ENCODE results near the gene RAB11FIP4. TPM values are rescaled to one million over a fixed set of nuclear protein-coding genes. Genes with fewer than 3 reads are reported as not detected.

RAB11FIP4 gene
- total and polyA plus RNA-seq, 10 of the 15 experiments (the other 5 are each of a cell fraction or from before 2014, with no cell fraction given): 1.4 to 27.0 (median 17.6) TPM

GRCh38 chr17:31527606-31528005, 136.1 kb downstream of the RAB11FIP4 start:
- Histone ChIP-seq H3K4me1 (ENCODE audit: control insufficient read depth, insufficient read depth, low read length) (no peaks in the 10 kb centered on the region; the same call in 1 of the 2 replicates), H3K27me3 (replicated peaks in 1 of 2; ENCODE audit: control insufficient read depth in 2 of 2, insufficient read depth in 2 of 2, low read length in 1 of 2) (no peaks in the 10 kb centered on the region), H3K4me3 (no peak overlapping the region), H3K27ac (ENCODE audit: control insufficient read depth, insufficient read depth) (no peak overlapping the region), H3K36me3 (ENCODE audit: control insufficient read depth in 2 of 2, insufficient read depth in 2 of 2, low read length in 1 of 2) (peaks cover 4 to 28% of the 10 kb centered on the region in 2 experiments; a peak in 3 of 4 replicates), H3K79me2 (ENCODE audit: control insufficient read depth, insufficient read depth, low read length) (no peaks in the 10 kb centered on the region), H3K9ac (ENCODE audit: control insufficient read depth, insufficient read depth, low read length) (no peak overlapping the region), H3K9me3 (replicated peaks; ENCODE audit: control insufficient read depth, insufficient read depth, low read length) (no peaks in the 10 kb centered on the region; the same call in 2 of the 3 replicates), H3K4me2 (ENCODE audit: control insufficient read depth, insufficient read depth) (no peak overlapping the region), H4K20me1 (ENCODE audit: control insufficient read depth, insufficient read depth) (no peaks in the 10 kb centered on the region), H2AFZ (ENCODE audit: control insufficient read depth, low read depth, low read length) (no peak overlapping the region)
- TF ChIP-seq POLR2A (IDR thresholded peaks at IDR 0.05; ENCODE audit: low read depth, low read length) (no peak), TCF3 (IDR thresholded peaks at IDR 0.05; ENCODE audit: borderline replicate concordance, insufficient read depth, low read depth, low read length) (no peak), POLR2AphosphoS5 (IDR thresholded peaks at IDR 0.05; ENCODE audit: low read length) (no peak)
- DNase-seq (ENCODE audit: low read depth, low spot score) (no peak), ATAC-seq (no peak), FAIRE-seq (no peak)
- RAD21 ChIA-PET (ENCODE audit: unreplicated experiment): interaction anchor here (0.7 to 1.3 kb wide), 3 partner anchors 8 to 315 kb away, joined by 3 to 4 read pairs (median 3); no protein-coding TSS in a partner anchor
- no TSS peak for BruUV-seq (replicated peaks)
- SMC1A ChIA-PET (ENCODE audit: uncharacterized antibody, unreplicated experiment): interaction anchor here (0.8 to 10.1 kb wide), 5 partner anchors 8 to 90 kb away, joined by 3 to 81 read pairs (median 6); no protein-coding TSS in a partner anchor
- CTCF ChIA-PET: interaction anchor here (0.7 to 3.4 kb wide), 12 partner anchors 10 to 315 kb away, joined by 3 to 15 read pairs (median 4); no protein-coding TSS in a partner anchor
- intact Hi-C loops (cut with micrococcal nuclease; ENCODE audit: unreplicated experiment) (no loop called here), in situ Hi-C loops (cut with MboI) (loop anchor here (5.0 kb wide), 2 partner anchors 85 to 140 kb away; no protein-coding TSS in a partner anchor)
- 98% methylated on average over 5 of the region's 5 CpGs for WGBS (ENCODE audit: insufficient coverage, insufficient replicate concordance, low lambda C conversion rate, missing lambda C conversion rate)
- POLR2A ChIA-PET: no interaction called here

- SMC1A ChIA-PET (ENCODE audit: uncharacterized antibody, unreplicated experiment): interaction anchor here (0.7 to 10.1 kb wide), 6 partner anchors 7 to 313 kb away, joined by 3 to 81 read pairs (median 4); no protein-coding TSS in a partner anchor
- peaks cover 2 to 22% of the 10 kb centered on the region in 2 experiments; a peak in 3 of 4 replicates for H3K36me3 ChIP-seq (ENCODE audit: control insufficient read depth in 2 of 2, insufficient read depth in 2 of 2, low read length in 1 of 2)
- intact Hi-C loops (cut with micrococcal nuclease; ENCODE audit: unreplicated experiment): no loop called here
- TF ChIP-seq IRF3 (IDR thresholded peaks at IDR 0.05) (no peak), CHD4 (IDR thresholded peaks at IDR 0.05) (no peak), FOXM1 (IDR thresholded peaks at IDR 0.05; ENCODE audit: low read depth, low read length) (no peak)
- TF ChIP-seq, protein P1, sequence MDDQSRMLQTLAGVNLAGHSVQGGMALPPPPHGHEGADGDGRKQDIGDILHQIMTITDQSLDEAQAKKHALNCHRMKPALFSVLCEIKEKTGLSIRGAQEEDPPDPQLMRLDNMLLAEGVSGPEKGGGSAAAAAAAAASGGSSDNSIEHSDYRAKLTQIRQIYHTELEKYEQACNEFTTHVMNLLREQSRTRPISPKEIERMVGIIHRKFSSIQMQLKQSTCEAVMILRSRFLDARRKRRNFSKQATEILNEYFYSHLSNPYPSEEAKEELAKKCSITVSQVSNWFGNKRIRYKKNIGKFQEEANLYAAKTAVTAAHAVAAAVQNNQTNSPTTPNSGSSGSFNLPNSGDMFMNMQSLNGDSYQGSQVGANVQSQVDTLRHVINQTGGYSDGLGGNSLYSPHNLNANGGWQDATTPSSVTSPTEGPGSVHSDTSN (IDR thresholded peaks at IDR 0.05; ENCODE audit: insufficient replicate concordance, low read depth, low read length): no peak
- TF ChIP-seq, protein P2, sequence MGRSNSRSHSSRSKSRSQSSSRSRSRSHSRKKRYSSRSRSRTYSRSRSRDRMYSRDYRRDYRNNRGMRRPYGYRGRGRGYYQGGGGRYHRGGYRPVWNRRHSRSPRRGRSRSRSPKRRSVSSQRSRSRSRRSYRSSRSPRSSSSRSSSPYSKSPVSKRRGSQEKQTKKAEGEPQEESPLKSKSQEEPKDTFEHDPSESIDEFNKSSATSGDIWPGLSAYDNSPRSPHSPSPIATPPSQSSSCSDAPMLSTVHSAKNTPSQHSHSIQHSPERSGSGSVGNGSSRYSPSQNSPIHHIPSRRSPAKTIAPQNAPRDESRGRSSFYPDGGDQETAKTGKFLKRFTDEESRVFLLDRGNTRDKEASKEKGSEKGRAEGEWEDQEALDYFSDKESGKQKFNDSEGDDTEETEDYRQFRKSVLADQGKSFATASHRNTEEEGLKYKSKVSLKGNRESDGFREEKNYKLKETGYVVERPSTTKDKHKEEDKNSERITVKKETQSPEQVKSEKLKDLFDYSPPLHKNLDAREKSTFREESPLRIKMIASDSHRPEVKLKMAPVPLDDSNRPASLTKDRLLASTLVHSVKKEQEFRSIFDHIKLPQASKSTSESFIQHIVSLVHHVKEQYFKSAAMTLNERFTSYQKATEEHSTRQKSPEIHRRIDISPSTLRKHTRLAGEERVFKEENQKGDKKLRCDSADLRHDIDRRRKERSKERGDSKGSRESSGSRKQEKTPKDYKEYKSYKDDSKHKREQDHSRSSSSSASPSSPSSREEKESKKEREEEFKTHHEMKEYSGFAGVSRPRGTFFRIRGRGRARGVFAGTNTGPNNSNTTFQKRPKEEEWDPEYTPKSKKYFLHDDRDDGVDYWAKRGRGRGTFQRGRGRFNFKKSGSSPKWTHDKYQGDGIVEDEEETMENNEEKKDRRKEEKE (IDR thresholded peaks at IDR 0.05): no peak
Measured at GRCh38 chr17:31528291-31528874, 136.9 kb downstream of the RAB11FIP4 start.

More at GRCh38 chr17:31528291-31528874, 136.9 kb downstream of the RAB11FIP4 start:
- no peak for FAIRE-seq
- ChIA-PET RAD21 (ENCODE audit: unreplicated experiment) (interaction anchor here (0.7 to 1.5 kb wide), 4 partner anchors 10 to 91 kb away, joined by 3 to 4 read pairs (median 4); no protein-coding TSS in a partner anchor), POLR2A (interaction anchor here (0.6 to 0.9 kb wide), 2 partner anchors 22 to 339 kb away, joined by 3 read pairs; no protein-coding TSS in a partner anchor), CTCF (interaction anchor here (1.0 to 3.4 kb wide), 11 partner anchors 20 to 373 kb away, joined by 3 to 15 read pairs (median 5); partner anchors contain the start of gene UTP6)
- no peak for ATAC-seq
- Histone ChIP-seq H3K4me3 (no peak overlapping the region), H3K79me2 (ENCODE audit: control insufficient read depth, insufficient read depth, low read length) (no peaks in the 10 kb centered on the region), H2AFZ (ENCODE audit: control insufficient read depth, low read depth, low read length) (no peak overlapping the region), H3K27me3 (replicated peaks in 1 of 2; ENCODE audit: control insufficient read depth in 2 of 2, insufficient read depth in 2 of 2, low read length in 1 of 2) (no peaks in the 10 kb centered on the region), H3K9me3 (replicated peaks; ENCODE audit: control insufficient read depth, insufficient read depth, low read length) (no peaks in the 10 kb centered on the region; the same call in 2 of the 3 replicates), H4K20me1 (ENCODE audit: control insufficient read depth, insufficient read depth) (no peaks in the 10 kb centered on the region), H3K9ac (ENCODE audit: control insufficient read depth, insufficient read depth, low read length) (no peak overlapping the region), H3K27ac (ENCODE audit: control insufficient read depth, insufficient read depth) (no peak overlapping the region), H3K4me1 (ENCODE audit: control insufficient read depth, insufficient read depth, low read length) (no peaks in the 10 kb centered on the region; the same call in 1 of the 2 replicates), H3K4me2 (ENCODE audit: control insufficient read depth, insufficient read depth) (no peak overlapping the region)
- in situ Hi-C loops (cut with MboI): loop anchor here (5.0 kb wide), 2 partner anchors 86 to 141 kb away; no protein-coding TSS in a partner anchor
- no peak for DNase-seq (ENCODE audit: low read depth, low spot score)
- WGBS (ENCODE audit: insufficient coverage, insufficient replicate concordance, low lambda C conversion rate, missing lambda C conversion rate): 91% methylated on average over 26 of the region's 26 CpGs
- BruUV-seq (replicated peaks): no TSS peak
